Fibroblast of villous mesenchyme (primary cell): ENCODE data around the gene IL2RA. TPM values are rescaled to one million over a fixed set of nuclear protein-coding genes. Genes with fewer than 3 reads are reported as not detected.
A peak's percentile ranks its signal among the peaks of the same experiment; 100 is the strongest.

Experiments used
- DNase-seq: peaks from one replicate; pipeline ENCODE4 v3.0.0-alpha.2; 2010; ENCODE audit warnings: low read depth
- H3K4me3 ChIP-seq: 2 replicates; pipeline ENCODE4 v1.5.1; 2011; ENCODE audit warnings: low read depth, mild to moderate bottlenecking, low read length
- total RNA-seq: library from RNA; depleted of rRNA; stranded (reverse); fragments of >200 nt; gene quantifications from 2 replicates; pipeline ENCODE4 v1.2.3, GENCODE V29; 2012
- TF ChIP-seq, protein P1 (sequence below): IDR thresholded peaks from 2 replicates; pipeline ENCODE4 v1.5.1; 2012; ENCODE audit warnings: low read depth, mild to moderate bottlenecking, low read length; ENCODE audit not compliant: insufficient read depth

Gene IL2RA
- total RNA-seq, 1 donor, result not detected

- TF ChIP-seq, protein P1, sequence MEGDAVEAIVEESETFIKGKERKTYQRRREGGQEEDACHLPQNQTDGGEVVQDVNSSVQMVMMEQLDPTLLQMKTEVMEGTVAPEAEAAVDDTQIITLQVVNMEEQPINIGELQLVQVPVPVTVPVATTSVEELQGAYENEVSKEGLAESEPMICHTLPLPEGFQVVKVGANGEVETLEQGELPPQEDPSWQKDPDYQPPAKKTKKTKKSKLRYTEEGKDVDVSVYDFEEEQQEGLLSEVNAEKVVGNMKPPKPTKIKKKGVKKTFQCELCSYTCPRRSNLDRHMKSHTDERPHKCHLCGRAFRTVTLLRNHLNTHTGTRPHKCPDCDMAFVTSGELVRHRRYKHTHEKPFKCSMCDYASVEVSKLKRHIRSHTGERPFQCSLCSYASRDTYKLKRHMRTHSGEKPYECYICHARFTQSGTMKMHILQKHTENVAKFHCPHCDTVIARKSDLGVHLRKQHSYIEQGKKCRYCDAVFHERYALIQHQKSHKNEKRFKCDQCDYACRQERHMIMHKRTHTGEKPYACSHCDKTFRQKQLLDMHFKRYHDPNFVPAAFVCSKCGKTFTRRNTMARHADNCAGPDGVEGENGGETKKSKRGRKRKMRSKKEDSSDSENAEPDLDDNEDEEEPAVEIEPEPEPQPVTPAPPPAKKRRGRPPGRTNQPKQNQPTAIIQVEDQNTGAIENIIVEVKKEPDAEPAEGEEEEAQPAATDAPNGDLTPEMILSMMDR, result no peak
- no peak for DNase-seq
- H3K4me3 ChIP-seq, result no peak overlapping the region
Measured at GRCh38 chr10:6102128-6102527, 40.0 kb upstream of the IL2RA start.

DNA sequence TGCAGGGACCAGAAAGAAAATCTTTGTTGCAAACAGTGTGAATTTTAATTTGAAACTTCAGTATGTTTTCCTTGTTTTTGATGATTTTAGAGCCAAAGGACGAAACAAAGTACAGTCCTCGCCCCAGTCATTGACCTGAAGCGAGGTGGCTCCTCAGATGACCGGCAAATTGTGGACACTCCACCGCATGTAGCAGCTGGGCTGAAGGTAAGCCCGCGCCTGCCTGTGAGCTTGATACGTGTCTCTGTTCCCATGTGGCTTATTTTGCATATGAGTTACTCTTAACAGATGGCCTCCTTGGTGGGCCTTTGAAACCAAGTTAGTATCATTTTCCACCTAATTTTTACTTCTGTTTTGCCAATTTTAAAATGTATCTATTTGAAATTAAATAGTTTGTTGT, 39.0 kb upstream of the IL2RA start:
- no peak overlapping the region for H3K4me3 ChIP-seq
- no peak for DNase-seq
- TF ChIP-seq, protein P1, result no peak

DNA sequence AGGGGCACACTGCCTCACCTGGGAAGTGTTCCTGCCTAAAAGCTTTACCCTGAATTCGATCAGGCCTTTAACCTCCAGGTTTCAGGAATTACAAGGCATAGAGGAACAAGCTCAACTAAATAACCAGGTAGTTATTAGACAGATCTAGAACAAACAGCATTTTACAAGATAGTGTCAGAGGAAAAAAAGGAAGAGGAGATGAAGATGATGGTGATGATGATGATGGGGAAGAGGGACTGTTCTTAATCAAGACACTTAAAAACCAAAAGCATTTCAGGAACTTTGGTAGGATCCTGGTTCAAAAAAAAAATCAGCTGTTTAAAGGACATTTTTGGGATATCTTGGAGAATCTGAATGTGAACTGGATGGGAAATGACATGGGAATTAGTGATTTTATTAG, 38.2 kb upstream of the IL2RA start:
- no peak for DNase-seq
- TF ChIP-seq, protein P1, result no peak
- no peak overlapping the region for H3K4me3 ChIP-seq

GRCh38 chr10:6098156-6098555, 36.0 kb upstream of the IL2RA start:
- DNase-seq, result no peak
- TF ChIP-seq, protein P1, result no peak
- H3K4me3 ChIP-seq, result no peak overlapping the region

GRCh38 chr10:6097063-6097462, 34.9 kb upstream of the IL2RA start:
- no peak for DNase-seq
- TF ChIP-seq, protein P1, result no peak
- H3K4me3 ChIP-seq, result no peak overlapping the region

DNA sequence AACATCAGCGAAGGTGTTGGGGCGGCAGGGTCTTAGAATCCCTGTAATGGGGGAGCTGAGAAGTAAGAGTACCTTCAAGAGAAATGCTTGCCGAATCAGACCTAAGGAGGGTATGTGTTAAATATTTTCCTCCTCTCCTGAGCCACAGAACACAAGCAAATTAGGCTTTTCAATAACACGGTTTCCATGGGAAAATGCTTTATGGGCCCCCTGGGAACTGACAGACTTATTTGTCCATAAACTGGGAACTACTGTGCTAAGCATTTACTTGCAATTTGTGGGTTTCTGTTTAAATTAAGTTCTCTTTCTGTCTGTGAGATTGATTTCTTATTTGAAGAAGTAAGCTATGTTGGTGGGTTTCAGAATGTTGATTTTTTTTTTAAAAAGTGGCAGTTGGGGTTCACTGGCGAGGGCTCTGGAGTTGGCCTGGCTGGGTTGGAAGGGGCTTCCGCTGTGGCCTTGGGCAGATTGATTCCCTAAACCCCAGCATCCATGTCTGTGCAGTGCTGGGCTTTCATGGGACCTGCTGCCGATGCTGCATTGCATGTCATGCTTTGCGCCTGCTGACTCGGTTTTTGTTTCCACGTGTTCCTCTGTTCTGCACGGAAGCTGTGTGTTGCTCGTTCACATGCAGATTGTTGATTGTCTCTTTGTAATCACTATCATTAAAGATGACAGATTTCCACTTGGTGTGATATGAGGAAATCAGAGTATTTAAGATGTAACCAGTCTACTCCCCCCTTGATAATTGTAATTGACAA, 33.8 kb upstream of the IL2RA start:
- DNase-seq, result peak; percentile 39
- TF ChIP-seq, protein P1, result no peak

DNA sequence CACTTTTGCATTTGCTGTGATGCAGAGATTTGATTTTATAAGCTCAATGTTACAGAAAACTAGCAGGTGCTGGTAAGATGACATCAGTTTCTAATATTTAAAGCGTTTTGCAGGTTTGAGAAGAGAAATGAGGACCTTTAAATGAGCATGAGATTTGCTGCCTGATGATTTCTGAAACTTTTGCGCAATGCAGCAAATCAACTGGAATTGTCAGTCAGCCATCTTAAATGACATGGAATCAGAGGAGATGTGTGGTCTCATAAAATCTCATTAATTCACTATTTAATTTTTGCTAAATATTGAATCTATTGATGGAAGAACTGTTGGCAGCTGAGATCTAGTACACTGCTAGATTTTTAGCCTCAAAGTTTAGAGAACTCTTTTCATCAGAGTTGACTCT, 30.6 kb upstream of the IL2RA start:
- no peak for DNase-seq
- TF ChIP-seq, protein P1, result no peak
- H3K4me3 ChIP-seq, result no peak overlapping the region

More for the DNA sequence above, 33.8 kb upstream of the IL2RA start:
- no peak overlapping the region for H3K4me3 ChIP-seq
